ENCODE measurements around the gene IGFBPL1. TPM values are rescaled to one million over a fixed set of nuclear protein-coding genes. Genes with fewer than 3 reads are reported as not detected.

Gene IGFBPL1
- total and polyA plus RNA-seq, 2 of the 13 experiments (the other 11 are each of a cell fraction or from before 2014, with no cell fraction given) = 0.24 TPM; not detected in 1

- TF ChIP-seq RFXAP (CRISPR knock-in tag; IDR thresholded peaks at IDR 0.05; ENCODE audit: borderline replicate concordance) (peak; percentile 93), SMARCC2 (IDR thresholded peaks at IDR 0.05) (no peak), TAF15 (IDR thresholded peaks at IDR 0.05; ENCODE audit: low read depth, low read length, poor library complexity, severe bottlenecking) (no peak), ZNF276 (CRISPR knock-in tag; IDR thresholded peaks at IDR 0.05; ENCODE audit: low read depth) (no peak; the same call in 1 of the 2 replicates), ZNF614 (CRISPR knock-in tag; IDR thresholded peaks at IDR 0.05; ENCODE audit: borderline replicate concordance) (no peak), EED (CRISPR knock-in tag; IDR thresholded peaks at IDR 0.05) (no peak; the same call in 1 of the 2 replicates), ZBTB1 (CRISPR knock-in tag; IDR thresholded peaks at IDR 0.05; ENCODE audit: borderline replicate concordance) (no peak), ZIK1 (CRISPR knock-in tag; IDR thresholded peaks at IDR 0.05; ENCODE audit: borderline replicate concordance, low read depth) (no peak; the same call in 1 of the 2 replicates), HNRNPK (IDR thresholded peaks at IDR 0.05; ENCODE audit: low read depth, low read length, poor library complexity, severe bottlenecking) (peak; percentile 88), GRHL1 (CRISPR knock-in tag; conservative IDR thresholded peaks at IDR 0.05) (no peak), ZNF878 (CRISPR knock-in tag; IDR thresholded peaks at IDR 0.05) (no peak), PHF8 (CRISPR knock-in tag; IDR thresholded peaks at IDR 0.05) (peak; percentile 77), ZBTB25 (CRISPR knock-in tag; IDR thresholded peaks at IDR 0.05) (peak; percentile 26; the same call in 1 of the 2 replicates), ZNF543 (CRISPR knock-in tag; IDR thresholded peaks at IDR 0.05) (peak; percentile 37; the same call in 1 of the 2 replicates), ATF1 (CRISPR knock-in tag; IDR thresholded peaks at IDR 0.05) (no peak), CBX1 (IDR thresholded peaks at IDR 0.05; ENCODE audit: low read depth) (no peak), ZMAT5 (CRISPR knock-in tag; IDR thresholded peaks at IDR 0.05; ENCODE audit: borderline replicate concordance, low read depth) (no peak), ZNF251 (CRISPR knock-in tag; IDR thresholded peaks at IDR 0.05) (no peak), SAFB2 (CRISPR knock-in tag; IDR thresholded peaks at IDR 0.05; ENCODE audit: borderline replicate concordance, low read depth) (0 out of 2 replicates have a peak, but pooled peaks have one; percentile 48), SMAD3 (CRISPR knock-in tag; IDR thresholded peaks at IDR 0.05) (peak; percentile 68; the same call in 1 of the 2 replicates), CENPBD1 (CRISPR knock-in tag; IDR thresholded peaks at IDR 0.05; ENCODE audit: borderline replicate concordance, low read depth) (no peak; the same call in 1 of the 2 replicates), ZNF607 (CRISPR knock-in tag; IDR thresholded peaks at IDR 0.05; ENCODE audit: borderline replicate concordance) (peak; percentile 37; the same call in 1 of the 2 replicates), JARID2 (CRISPR knock-in tag; IDR thresholded peaks at IDR 0.05; ENCODE audit: insufficient replicate concordance) (no peak)
Measured at GRCh38 chr9:38392235-38393127, 31.8 kb downstream of the IGFBPL1 start, which contains the start of gene ALDH1B1 (continued).

Measured in HepG2 (cell line).